ENCODE results near the gene FAM221B. TPM values are rescaled to one million over a fixed set of nuclear protein-coding genes. Genes with fewer than 3 reads are reported as not detected.
A peak's percentile ranks its signal among the peaks of the same experiment; 100 is the strongest.

The FAM221B gene, protein sequence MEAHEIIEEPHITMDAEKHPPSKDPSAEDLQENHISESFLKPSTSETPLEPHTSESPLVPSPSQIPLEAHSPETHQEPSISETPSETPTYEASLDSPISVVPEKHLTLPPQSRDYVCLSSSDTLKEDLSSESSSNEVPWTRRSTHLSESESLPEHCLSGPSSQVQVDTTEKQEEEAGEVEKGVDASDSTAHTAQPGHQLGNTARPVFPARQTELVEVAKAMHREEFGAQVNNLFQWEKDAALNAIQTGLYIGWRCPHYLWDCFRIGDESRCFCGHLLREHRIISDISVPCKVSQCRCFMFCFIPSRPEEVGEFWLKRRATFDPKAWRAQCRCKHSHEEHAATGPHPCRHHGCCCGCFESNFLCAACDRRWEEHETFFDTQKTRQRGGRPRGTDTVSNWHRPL
- total RNA-seq: under 1 TPM in 1 of 5 experiments, not detected in 4; 0.32 TPM
- not detected for polyA plus RNA-seq
- not detected for total RNA-seq

DNA sequence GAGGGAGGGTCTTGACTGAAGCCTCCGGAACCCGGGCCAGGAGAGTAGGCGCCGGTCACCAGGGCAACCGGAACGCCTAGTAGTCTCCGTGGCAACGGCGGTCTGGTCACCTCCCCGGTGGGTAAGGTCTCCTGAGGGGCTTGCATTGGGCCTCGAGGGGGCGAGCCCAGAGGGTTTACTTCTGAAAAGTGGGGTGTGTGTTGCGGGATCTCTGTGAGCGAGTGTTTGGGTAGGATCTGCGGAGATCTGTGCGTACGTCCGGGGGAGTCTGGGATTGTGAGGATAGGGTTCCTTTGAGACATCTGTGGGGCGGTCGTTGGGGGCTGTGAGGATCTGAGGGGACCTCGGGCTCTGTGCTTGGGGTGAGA lies at the start of gene FAM221B:
TSS of gene FAM221B (minus strand) at position 17 of the 368 bp plus-strand sequence. CDS start 2,571 bp downstream, outside the sequence.
- H3K27me3 Mint-ChIP-seq: peaks cover 0 to 5% (median 0%) of the 10 kb centered on the region in 5 donors
- peak within 1 kb of the TSS; percentile 84 to 100 (median 94) for H3K4me3 Mint-ChIP-seq
- H3K27ac Mint-ChIP-seq: peak within 1 kb of the TSS; percentile 91 to 99 (median 94)
- H3K9me3 Mint-ChIP-seq: no peaks in the 10 kb centered on the region
- peaks cover 4 to 14% of the 10 kb centered on the region in 2 donors for H3K4me1 ChIP-seq (ENCODE audit: control insufficient read depth in 2 of 2, insufficient read depth in 2 of 2, low read length in 2 of 2)
- H3K9me3 ChIP-seq (ENCODE audit: control insufficient read depth in 2 of 3, low read length in 3 of 3): no peaks in the 10 kb centered on the region
- ChIA-PET POLR2A (interaction anchor here (0.5 to 2.3 kb wide), 5 partner anchors 14 to 218 kb away, joined by 3 to 18 read pairs (median 3); partner anchors contain the start of gene SPAG8), CTCF (interaction anchor here (0.5 to 1.7 kb wide), 3 partner anchors 14 to 60 kb away, joined by 3 to 6 read pairs (median 4); partner anchors contain the start of gene HINT2)
- H3K36me3 ChIP-seq (ENCODE audit: control insufficient read depth in 2 of 3, insufficient read depth in 3 of 3, low read length in 3 of 3): no peaks in the 10 kb centered on the region
- H3K27ac ChIP-seq (ENCODE audit: low read depth, low read length): peak within 1 kb of the TSS; percentile 94
- DNase-seq (peak in 1 of 9 donors; percentile 52), ATAC-seq (no peak)
- intact Hi-C loops (cut with micrococcal nuclease): loop anchor here (1.0 to 5.0 kb wide), 7 partner anchors 13 to 364 kb away; partner anchors contain the start of genes HINT2 (in 2 of the 2) and CLTA (in 1 of the 2)
- H3K4me3 ChIP-seq (ENCODE audit: low read length): peak within 1 kb of the TSS; percentile 88
- H3K36me3 Mint-ChIP-seq: no peaks in the 10 kb centered on the region
- peaks cover 25 to 47% (median 40%) of the 10 kb centered on the region in 7 donors for H3K4me1 Mint-ChIP-seq
- H3K27me3 ChIP-seq (ENCODE audit: control insufficient read depth in 2 of 2, insufficient read depth in 2 of 2, low read length in 2 of 2): no peaks in the 10 kb centered on the region

DNA sequence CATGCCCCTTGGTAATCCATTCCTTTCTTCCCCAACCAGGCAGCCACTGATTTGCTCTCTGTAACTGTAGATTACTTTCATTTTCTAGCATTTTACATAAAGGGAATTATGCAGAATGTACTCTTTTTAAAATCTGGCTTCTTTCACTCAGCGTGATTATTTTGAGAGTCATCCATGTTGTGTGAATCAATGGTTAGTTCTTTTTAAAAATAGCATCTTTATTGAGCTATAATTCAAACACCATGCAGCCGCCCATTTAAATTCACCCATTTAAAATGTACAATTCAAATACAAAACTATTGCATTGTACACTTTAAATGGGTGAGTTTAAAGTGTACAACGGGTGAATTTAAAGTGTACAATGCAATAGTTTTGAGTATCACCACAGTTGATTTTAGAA lies 44.0 kb upstream of the FAM221B start:
- H3K36me3 Mint-ChIP-seq: peaks cover 0 to 4% (median 2%) of the 10 kb centered on the region in 5 donors
- peaks cover 0 to 11% (median 4%) of the 10 kb centered on the region in 11 donors for H3K9me3 Mint-ChIP-seq
- Histone ChIP-seq H3K27me3 (ENCODE audit: control insufficient read depth in 2 of 2, insufficient read depth in 2 of 2, low read length in 2 of 2) (no peaks in the 10 kb centered on the region), H3K27ac (ENCODE audit: low read depth, low read length) (no peak overlapping the region), H3K36me3 (ENCODE audit: control insufficient read depth in 2 of 3, insufficient read depth in 3 of 3, low read length in 3 of 3) (no peaks in the 10 kb centered on the region), H3K4me1 (ENCODE audit: control insufficient read depth in 2 of 2, insufficient read depth in 2 of 2, low read length in 2 of 2) (no peaks in the 10 kb centered on the region), H3K4me3 (ENCODE audit: low read length) (no peak overlapping the region), H3K9me3 (ENCODE audit: control insufficient read depth in 2 of 3, low read length in 3 of 3) (peaks cover 0 to 3% (median 0%) of the 10 kb centered on the region in 3 experiments)
- intact Hi-C loops (cut with micrococcal nuclease): no loop called here
- ChIA-PET CTCF (no interaction called here), POLR2A (no interaction called here)
- no peak overlapping the region for H3K4me3 Mint-ChIP-seq
- peaks cover 6 to 25% (median 8%) of the 10 kb centered on the region in 5 donors for H3K27me3 Mint-ChIP-seq
- no peak overlapping the region for H3K27ac Mint-ChIP-seq
- no peak for DNase-seq
- H3K4me1 Mint-ChIP-seq: peaks cover 0 to 1% (median 0%) of the 10 kb centered on the region in 7 donors
- no peak for ATAC-seq

DNA sequence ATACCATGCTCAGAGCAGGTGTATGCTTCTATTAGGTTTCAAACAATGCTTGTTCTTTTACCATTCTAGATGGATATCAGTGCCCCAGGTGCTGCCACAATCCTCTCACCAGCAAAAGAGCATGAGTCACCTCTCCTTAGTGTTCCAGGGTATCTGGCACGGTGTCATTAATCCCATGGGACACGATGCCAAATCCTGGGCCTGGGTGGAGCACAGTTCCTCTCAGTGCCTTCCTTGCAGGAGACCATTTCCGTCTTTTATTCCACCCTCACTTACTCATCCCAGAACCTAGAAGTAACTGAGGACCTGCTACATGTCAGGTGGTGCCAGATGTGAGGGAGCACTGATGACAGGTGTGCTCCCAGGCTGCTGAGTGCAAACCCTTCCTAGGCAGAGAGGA lies 43.0 kb upstream of the FAM221B start:
- Mint-ChIP-seq H3K4me1 (peaks cover 0 to 1% (median 0%) of the 10 kb centered on the region in 7 donors), H3K9me3 (peaks cover 0 to 1% (median 0%) of the 10 kb centered on the region in 11 donors), H3K4me3 (no peak overlapping the region), H3K36me3 (no peaks in the 10 kb centered on the region), H3K27ac (no peak overlapping the region), H3K27me3 (peaks cover 3 to 16% (median 7%) of the 10 kb centered on the region in 5 donors)
- Histone ChIP-seq H3K27me3 (ENCODE audit: control insufficient read depth in 2 of 2, insufficient read depth in 2 of 2, low read length in 2 of 2) (no peaks in the 10 kb centered on the region), H3K4me1 (ENCODE audit: control insufficient read depth in 2 of 2, insufficient read depth in 2 of 2, low read length in 2 of 2) (no peaks in the 10 kb centered on the region), H3K9me3 (ENCODE audit: control insufficient read depth in 2 of 3, low read length in 3 of 3) (no peaks in the 10 kb centered on the region), H3K27ac (ENCODE audit: low read depth, low read length) (no peak overlapping the region), H3K36me3 (ENCODE audit: control insufficient read depth in 2 of 3, insufficient read depth in 3 of 3, low read length in 3 of 3) (no peaks in the 10 kb centered on the region), H3K4me3 (ENCODE audit: low read length) (no peak overlapping the region)
- DNase-seq (no peak), ATAC-seq (no peak)
- CTCF ChIA-PET: no interaction called here
- POLR2A ChIA-PET: no interaction called here
- intact Hi-C loops (cut with micrococcal nuclease): no loop called here

DNA sequence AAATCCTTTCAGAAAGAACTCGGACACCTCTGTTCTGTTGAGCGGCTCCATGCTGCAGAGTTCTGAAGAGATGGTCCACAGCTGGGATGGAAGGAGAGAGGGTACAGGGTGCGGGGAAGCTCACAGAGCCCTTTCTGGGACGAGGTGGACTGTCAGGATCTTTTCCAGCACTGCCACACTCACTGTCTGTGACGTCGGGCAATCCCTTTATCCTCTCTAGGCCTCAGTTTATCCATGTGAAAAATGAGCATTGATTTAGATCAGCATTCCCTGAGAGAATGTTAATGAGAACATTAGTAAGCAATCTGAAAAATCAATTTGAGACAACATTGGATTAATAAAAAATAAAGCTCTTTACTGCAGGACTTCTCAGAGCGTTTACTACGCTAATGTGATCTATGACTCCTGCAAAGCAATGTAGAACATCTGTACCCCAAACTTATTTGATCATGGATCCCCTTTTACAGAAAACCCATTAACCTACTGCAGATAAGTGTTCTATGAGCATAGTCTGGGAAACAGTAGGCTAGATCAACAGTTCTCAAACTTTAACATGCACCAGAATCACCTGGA lies 41.9 kb upstream of the FAM221B start, which contains the start of gene OR13J1:
TSS of gene OR13J1 (minus strand) at position 51 of the 573 bp plus-strand sequence. CDS start at position 51, 0 bp downstream.
- Histone ChIP-seq H3K4me1 (ENCODE audit: control insufficient read depth in 2 of 2, insufficient read depth in 2 of 2, low read length in 2 of 2) (no peaks in the 10 kb centered on the region), H3K4me3 (ENCODE audit: low read length) (no peak within 1 kb of the TSS), H3K27me3 (ENCODE audit: control insufficient read depth in 2 of 2, insufficient read depth in 2 of 2, low read length in 2 of 2) (no peaks in the 10 kb centered on the region), H3K27ac (ENCODE audit: low read depth, low read length) (no peak within 1 kb of the TSS), H3K9me3 (ENCODE audit: control insufficient read depth in 2 of 3, low read length in 3 of 3) (no peaks in the 10 kb centered on the region), H3K36me3 (ENCODE audit: control insufficient read depth in 2 of 3, insufficient read depth in 3 of 3, low read length in 3 of 3) (no peaks in the 10 kb centered on the region)
- Mint-ChIP-seq H3K9me3 (no peaks in the 10 kb centered on the region), H3K36me3 (no peaks in the 10 kb centered on the region), H3K27me3 (peaks cover 6 to 14% (median 8%) of the 10 kb centered on the region in 5 donors), H3K27ac (peak within 1 kb of the TSS in 1 of 9 donors; percentile 7), H3K4me1 (peaks cover 0 to 1% (median 0%) of the 10 kb centered on the region in 7 donors), H3K4me3 (no peak within 1 kb of the TSS)
- ATAC-seq (no peak), DNase-seq (no peak)
- intact Hi-C loops (cut with micrococcal nuclease): no loop called here
- ChIA-PET POLR2A (interaction anchor here (0.5 kb wide), 1 partner anchor 173 kb away, joined by 3 read pairs; no protein-coding TSS in a partner anchor), CTCF (no interaction called here)

DNA sequence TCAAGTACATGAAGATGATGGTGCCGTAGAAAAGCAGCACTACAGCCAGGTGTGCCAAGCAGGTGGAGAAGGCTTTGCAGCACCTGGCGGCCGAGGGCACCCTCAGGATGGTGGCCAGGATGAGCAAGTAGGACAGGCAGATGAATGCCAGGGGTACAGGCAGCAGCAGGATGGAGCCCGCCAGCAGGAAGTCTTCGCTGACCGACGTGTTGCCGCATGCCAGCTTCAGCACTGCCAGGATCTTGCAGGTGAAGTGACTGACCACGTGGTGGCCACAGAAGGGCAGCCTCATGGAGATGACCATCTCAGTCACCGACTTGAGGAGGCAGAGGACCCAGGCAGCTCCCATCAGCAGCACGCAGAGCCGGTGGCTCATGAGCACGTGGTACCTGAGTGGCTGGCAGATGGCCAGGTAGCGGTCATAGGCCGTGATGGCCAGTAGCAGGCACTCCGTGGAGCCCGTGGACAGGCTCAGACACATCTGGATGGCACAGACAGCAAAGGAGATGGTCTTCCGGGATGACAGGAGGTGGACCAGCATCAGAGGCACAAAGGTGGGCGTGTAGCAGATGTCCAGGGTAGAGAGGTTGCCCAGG lies 41.2 kb upstream of the FAM221B start:
- Histone ChIP-seq H3K4me1 (ENCODE audit: control insufficient read depth in 2 of 2, insufficient read depth in 2 of 2, low read length in 2 of 2) (no peaks in the 10 kb centered on the region), H3K36me3 (ENCODE audit: control insufficient read depth in 2 of 3, insufficient read depth in 3 of 3, low read length in 3 of 3) (no peaks in the 10 kb centered on the region), H3K27me3 (ENCODE audit: control insufficient read depth in 2 of 2, insufficient read depth in 2 of 2, low read length in 2 of 2) (no peaks in the 10 kb centered on the region), H3K27ac (ENCODE audit: low read depth, low read length) (no peak overlapping the region), H3K9me3 (ENCODE audit: control insufficient read depth in 2 of 3, low read length in 3 of 3) (no peaks in the 10 kb centered on the region), H3K4me3 (ENCODE audit: low read length) (no peak overlapping the region)
- Mint-ChIP-seq H3K9me3 (no peaks in the 10 kb centered on the region), H3K36me3 (no peaks in the 10 kb centered on the region), H3K4me1 (peaks cover 0 to 1% (median 0%) of the 10 kb centered on the region in 7 donors), H3K27me3 (peaks cover 1 to 16% (median 8%) of the 10 kb centered on the region in 5 donors), H3K4me3 (no peak overlapping the region), H3K27ac (no peak overlapping the region)
- no peak for DNase-seq
- POLR2A ChIA-PET: interaction anchor here (0.5 kb wide), 1 partner anchor 173 kb away, joined by 3 read pairs; no protein-coding TSS in a partner anchor
- no peak for ATAC-seq
- intact Hi-C loops (cut with micrococcal nuclease): no loop called here
- CTCF ChIA-PET: interaction anchor here (1.2 kb wide), 1 partner anchor 9 kb away, joined by 3 read pairs; no protein-coding TSS in a partner anchor

DNA sequence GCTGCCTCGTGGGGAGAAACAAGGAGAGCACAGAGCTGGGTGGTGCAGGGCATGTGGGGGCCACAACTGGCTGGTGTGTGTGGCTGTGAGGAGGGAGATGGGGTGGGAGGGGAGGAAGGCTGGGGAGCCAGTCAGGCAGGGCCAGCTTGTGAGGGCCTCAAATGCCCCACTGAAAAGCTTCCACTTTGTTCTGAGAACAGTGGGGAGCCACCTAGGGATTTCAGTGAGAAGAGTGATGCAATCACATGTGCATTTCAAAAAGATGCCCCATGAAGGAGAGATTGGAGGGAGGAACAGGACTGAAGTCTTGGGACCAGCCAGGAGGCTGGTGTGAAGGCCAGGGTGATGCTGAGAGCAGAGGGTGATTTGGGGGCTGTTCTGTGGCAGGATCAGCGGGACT lies 40.4 kb upstream of the FAM221B start:
- no peaks in the 10 kb centered on the region for H3K9me3 ChIP-seq (ENCODE audit: control insufficient read depth in 2 of 3, low read length in 3 of 3)
- Mint-ChIP-seq H3K4me3 (no peak overlapping the region), H3K36me3 (no peaks in the 10 kb centered on the region), H3K4me1 (peaks cover 0 to 1% (median 0%) of the 10 kb centered on the region in 7 donors), H3K27me3 (peaks cover 0 to 16% (median 13%) of the 10 kb centered on the region in 5 donors), H3K27ac (no peak overlapping the region), H3K9me3 (no peaks in the 10 kb centered on the region)
- H3K36me3 ChIP-seq (ENCODE audit: control insufficient read depth in 2 of 3, insufficient read depth in 3 of 3, low read length in 3 of 3): no peaks in the 10 kb centered on the region
- no peak overlapping the region for H3K27ac ChIP-seq (ENCODE audit: low read depth, low read length)
- ChIA-PET POLR2A (no interaction called here), CTCF (interaction anchor here (0.8 to 1.2 kb wide), 2 partner anchors 10 to 14 kb away, joined by 3 read pairs; no protein-coding TSS in a partner anchor)
- H3K4me3 ChIP-seq (ENCODE audit: low read length): no peak overlapping the region
- H3K27me3 ChIP-seq (ENCODE audit: control insufficient read depth in 2 of 2, insufficient read depth in 2 of 2, low read length in 2 of 2): no peaks in the 10 kb centered on the region
- H3K4me1 ChIP-seq (ENCODE audit: control insufficient read depth in 2 of 2, insufficient read depth in 2 of 2, low read length in 2 of 2): no peaks in the 10 kb centered on the region
- ATAC-seq: no peak
- no peak for DNase-seq
- intact Hi-C loops (cut with micrococcal nuclease): no loop called here
